Stimulated activated CD8-positive, alpha-beta memory T cell treated with anti-CD3 and anti-CD28 coated beads, Interleukin-4, amount 100 ng/mL, for 24 hours (primary cell): ENCODE data around the gene AJAP1.

Experiments
- DNase-seq: peaks from one replicate; pipeline ENCODE4 v3.0.0-alpha.2; 2020; ENCODE audit warnings: low read depth

Gene AJAP1

DNA sequence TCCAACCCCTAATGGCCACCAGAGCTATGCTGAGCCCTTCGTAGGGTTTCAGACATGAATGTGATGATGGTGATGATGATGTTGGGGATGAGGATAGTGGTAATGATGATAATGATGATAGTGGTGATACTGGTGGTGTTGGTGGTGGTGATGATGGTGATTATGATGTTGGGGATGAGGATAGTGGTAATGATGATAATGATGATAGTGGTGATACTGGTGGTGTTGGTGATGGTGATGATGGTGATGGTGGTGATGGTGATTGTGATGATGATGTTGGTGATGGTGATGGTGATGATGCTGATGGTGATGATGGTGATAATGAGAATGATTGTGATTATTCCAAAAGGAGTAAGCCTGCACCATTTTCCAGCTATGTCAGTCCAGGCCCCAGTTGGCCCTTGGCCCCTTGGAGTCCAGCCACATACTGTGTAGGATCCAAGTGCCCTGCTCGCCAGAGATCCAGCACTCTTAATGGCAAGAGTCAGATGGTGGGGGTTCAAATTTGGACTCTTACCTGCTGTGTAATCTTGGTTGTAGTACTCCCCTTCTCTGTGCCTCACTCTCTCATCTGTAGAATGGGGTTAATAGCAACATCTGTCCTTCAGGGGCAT lies 28.3 kb downstream of the AJAP1 start:
- no peak for DNase-seq

DNA sequence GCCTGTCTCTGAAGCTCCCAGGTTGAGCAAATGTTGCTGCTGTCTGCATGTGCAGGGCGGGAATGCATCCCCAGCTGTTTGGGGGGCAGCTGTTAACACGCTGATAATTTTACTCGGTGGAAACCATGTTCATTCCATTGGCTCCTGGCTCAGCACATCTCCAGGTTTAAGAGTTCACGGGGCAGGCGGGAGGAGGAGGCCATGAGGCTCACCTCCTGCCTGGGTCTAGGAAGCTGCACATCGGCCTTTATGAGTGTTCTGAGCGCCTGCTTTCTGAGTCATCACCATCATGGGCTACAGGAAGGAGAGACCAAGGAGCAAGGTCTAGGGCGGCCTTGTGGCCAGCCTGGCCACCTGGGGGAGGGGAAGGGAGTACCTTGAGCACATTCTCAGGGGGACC lies 29.7 kb downstream of the AJAP1 start:
- no peak for DNase-seq

DNA sequence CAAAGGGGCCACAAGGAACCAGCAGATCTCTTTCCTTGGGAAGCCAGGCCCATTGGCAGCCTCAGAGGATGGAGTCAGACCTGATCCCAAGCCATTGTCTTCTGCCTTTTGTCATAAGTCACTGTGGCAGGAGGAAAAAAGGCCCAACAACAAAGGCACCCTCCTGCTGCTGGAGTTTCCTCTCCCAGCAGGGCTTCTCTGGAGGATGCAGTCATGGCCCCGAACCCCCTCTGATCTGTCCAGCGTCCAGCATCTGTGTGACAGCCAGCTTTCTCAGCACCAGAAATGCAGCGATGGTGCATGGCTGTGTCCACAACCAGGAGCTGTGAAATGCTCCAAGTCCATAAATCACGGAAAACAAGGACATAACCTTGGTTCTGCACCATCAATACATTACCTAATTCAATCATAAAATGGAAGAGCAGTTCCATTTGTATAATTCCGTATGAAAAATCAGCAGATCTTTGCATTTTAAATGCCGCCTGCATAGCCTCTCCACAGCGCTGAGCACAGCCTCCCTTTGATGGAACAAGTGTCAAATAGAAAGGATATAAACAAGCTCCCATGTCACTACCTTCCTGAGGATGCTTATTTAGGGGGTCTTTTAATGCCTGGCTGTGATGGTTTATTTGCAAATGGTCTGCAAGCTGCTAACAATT lies 30.6 kb downstream of the AJAP1 start:
- DNase-seq: no peak

DNA sequence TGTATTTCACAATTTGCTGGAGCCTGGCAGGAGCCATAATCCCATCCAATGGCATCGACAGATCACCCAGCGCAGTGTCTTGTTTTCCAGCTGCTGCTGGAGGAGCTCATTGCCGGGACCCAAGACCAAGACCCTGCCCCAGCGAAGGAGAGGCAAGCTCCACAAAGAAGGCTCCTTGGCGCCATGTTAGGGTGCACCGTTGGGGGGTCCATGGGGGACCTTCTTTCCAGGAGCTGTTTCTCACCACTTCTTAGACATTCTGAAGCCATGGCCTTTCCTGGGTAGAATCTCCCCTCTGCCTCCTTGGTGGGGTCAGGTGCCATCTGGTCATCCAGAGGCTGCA lies 31.1 kb downstream of the AJAP1 start:
- DNase-seq: no peak

DNA sequence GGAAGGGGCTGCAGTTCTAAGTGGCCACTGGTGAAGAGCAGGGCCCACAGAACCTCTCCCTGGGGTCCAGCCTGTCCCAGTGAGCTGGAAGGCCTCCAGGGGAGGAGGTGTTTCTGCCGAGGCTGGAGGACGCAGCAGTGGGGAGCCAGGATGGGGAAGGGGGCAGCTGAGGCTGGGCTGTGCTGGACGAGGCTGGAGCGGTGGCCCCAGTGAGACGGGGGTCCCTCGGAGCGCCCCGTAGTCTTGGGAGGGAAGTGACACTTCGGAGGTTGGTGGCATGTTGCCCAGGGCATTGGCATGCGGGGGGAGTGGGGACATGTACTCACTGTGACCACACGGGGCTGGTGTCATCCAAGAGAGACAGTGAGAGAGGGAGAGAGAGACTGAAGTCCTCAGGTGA lies 33.5 kb downstream of the AJAP1 start:
- DNase-seq: no peak

DNA sequence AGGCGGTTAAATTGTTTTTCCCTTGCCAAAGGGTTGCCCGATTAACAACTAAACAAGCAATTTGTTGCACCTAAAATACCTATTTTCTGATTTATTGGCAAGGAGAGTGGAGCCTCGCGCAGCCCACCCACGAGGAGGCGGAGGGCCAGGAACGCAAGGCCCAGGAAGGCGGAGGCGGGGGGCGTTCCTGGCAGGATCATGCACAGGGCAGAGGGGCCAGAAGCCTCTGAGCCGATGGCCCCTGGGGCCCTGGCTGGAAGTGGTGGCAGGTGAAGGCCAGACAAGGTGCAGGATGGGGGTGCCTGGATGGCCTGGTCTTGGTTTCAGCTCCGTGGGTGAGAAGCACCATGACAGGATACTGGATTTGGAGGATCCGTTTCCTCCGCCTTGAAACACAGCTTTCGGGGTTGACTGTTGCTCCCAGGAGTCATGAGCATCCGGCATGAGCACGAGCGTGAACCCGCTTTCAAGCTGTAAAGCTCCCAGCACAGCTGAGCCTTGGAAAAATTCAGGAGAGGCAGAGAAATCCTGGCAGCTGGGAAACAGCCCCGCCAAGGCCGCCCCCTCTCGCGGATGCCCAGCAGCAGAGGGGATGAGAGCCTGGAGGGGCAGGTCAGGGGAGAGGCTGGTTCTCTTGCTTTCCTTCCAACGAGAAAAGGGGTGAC lies 35.0 kb downstream of the AJAP1 start:
- no peak for DNase-seq

DNA sequence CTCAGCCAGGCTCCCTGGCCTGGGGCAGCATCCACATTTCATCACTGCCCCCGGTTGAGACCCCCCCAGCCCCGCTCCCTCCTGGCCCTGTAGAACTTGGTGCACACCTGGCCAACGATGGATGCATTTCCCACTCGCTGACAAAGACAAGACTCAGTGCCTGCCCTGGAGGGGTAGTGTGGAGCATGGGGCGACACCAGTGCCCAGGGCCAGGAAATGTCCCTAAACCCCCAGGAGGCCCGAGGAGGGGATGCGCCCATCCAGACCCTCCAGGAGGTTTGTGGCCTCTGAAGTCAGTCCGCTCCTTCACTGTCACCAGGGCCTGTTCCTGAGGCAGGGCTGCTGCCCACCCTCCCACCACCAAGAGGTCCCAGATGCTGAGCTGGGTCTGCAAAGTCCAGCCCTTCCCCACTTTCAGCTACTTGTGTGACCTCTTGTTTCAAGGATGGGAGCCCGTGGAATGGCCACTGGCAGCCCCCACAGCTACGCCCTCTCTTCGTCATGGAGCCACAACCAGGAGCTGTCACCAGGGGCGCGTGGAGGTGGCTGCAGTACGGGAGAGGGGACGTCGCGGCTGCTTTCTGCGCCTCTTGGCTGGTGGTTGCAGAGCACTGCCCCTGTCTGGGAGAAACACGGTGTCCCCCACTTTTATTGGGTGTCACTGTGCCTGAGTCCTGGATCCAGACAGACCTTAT lies 35.7 kb downstream of the AJAP1 start:
- no peak for DNase-seq

DNA sequence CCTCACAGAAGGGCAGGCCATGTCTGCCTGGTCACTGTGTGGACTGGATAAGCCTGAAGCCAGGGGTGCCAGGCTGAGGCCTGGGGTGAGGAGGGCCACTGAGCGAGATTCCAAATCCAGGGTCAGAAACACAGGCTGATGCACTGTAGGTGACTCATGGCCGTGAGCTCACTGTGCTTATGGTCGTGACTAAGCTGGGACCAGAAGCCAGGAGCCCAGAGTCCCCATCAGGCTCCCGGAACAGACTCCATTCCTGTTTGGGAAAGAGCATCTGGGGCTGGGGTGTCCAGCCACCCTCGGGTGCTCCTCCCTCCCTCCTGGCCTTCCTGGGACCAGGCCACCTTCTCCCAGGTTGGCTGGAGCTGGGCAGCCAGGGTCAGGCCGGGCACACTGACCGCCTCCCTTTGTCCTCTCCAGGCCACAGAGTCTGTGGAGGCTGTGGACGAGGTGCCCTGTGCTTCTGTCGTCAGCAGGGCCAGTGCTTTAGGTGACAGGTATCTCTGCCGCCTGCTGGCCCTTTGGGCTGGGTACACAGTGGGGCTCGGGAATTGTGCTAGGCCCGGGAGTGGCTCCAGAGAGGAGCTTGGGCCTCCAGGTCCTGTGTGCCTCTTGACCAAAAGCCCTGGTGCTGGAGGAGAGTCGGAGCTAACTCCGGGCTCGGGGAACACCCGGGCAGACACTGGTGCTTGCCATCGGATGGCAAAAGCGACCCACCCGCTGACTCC lies 36.7 kb downstream of the AJAP1 start:
- DNase-seq: no peak

DNA sequence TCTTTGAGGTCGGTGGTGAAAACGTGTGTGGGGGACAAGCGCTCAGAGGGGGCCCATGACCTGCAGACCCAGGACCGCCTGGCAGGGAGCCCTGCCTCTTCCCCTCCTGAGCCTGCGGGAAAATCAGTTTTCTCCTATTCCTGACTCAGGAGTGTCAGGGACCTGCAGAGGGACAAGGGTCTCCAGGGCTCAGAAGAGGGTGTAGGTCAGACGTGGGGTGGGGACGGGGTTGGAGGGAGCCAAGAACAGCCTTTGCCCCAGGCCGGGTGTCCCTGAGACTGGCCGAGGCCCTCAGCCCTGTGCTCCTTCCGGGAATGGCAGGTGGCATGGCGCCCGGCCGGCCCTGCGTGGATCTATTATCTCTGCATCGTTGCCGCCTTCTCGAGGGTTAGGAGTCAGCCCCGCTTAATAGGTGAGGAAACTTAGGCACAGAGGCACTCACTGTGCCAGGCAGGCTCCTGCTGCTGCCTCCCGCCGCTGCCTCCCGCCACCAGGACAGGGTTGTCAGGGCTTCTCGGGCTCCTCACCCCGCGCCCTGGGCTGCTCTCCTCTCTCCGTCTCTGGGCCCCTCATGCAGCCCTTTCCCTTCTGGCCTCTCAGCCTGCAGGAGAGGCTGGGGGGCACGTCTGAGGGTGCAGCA lies 37.5 kb downstream of the AJAP1 start:
- DNase-seq: no peak

DNA sequence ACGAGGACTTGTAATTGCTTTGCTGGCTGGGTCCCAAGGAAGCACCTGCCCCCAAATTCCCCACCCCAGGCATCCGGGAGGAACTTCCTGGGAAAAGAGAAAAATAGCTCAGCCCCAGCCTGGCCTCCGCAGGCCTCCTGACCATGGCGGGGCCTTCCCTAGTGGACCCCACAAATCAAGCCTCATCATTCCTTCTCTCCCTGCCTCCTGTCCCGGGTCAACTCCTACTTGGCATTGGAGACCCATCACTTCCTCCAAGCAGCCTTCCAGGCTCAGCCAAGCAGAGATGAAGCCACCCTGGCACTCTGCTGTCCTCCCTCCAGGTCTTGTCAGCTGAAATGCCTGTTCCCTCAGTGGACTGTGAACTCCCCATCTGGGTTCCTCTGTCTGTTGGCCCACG lies 38.0 kb downstream of the AJAP1 start:
- no peak for DNase-seq

DNA sequence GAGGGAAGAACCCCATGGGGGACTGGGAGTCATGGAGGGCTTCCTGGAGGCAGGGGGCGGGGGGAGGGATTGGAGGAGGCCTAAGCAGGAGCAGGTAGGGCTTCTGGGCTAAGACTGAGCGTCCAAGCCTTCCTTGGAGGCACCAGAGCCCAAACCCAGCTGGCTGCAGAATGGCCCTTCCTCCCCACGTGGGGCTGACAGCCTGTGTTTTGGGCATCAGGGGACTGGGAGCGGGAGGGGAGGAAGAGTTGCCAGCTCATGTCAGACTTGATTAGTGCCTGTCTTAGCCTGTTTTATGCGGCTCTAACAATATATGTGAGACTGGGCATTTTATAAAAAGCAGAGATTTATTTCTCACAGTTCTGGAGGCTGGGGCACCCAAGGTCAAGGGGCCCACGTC lies 38.9 kb downstream of the AJAP1 start:
- DNase-seq: no peak

DNA sequence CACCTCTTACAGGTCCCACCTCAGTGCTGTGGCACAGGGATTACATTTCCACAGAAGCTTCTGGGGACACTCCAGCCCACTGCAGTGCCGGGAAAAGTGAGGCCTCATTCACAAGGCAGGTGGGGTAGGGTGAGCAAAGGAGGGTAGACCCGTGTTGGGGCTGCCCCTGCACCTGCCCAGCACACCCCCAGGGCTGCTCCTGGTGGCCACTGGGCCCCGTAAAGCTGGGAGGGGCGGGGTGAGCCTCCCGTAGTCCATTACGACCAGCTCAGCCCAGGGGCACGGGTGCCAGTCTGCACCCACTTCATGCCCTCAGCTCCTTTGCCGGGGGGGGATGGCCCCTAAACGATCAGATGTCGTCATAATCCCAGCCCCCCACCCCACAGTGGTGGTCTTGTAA lies 39.5 kb downstream of the AJAP1 start:
- no peak for DNase-seq

DNA sequence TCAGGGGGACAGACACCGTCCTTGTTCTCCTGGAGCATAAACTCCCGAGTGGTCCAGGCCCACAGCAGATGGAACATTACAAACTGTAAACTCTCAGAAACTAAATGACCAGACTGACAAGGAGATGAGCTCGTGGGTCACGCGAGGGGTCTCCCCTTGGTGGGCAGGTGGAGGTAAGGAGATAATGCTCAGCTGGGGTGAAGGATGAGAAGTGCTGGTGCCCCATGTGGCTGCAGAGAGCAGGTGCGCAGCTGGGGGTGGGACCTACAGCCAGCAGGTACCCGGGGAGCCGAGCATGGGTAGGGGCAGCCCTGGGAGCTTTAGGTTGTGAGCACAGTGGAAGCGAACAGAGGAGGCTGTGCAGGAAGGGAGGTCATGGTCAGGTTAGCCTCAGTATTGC lies 40.1 kb downstream of the AJAP1 start:
- DNase-seq: no peak

DNA sequence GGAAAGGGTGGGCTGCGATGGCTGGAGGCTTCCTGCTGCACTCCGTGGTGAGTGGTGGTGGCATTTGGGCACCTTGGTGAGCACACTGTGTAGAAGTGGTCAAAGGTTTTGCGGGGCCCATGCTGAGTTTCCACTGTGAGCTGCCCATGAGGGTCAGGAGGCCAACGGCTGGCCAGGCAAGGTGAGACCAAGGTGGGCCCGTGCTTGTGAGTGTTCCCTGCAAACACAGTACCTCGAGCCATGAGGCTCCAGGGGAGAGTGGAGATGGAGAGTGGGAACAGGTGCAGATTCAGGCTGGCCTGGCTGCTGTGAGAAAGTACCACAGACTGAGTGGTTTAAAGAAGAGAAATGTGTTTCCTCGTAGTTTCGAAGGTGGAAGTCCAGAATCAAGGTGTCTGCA lies 40.8 kb downstream of the AJAP1 start:
- DNase-seq: no peak

DNA sequence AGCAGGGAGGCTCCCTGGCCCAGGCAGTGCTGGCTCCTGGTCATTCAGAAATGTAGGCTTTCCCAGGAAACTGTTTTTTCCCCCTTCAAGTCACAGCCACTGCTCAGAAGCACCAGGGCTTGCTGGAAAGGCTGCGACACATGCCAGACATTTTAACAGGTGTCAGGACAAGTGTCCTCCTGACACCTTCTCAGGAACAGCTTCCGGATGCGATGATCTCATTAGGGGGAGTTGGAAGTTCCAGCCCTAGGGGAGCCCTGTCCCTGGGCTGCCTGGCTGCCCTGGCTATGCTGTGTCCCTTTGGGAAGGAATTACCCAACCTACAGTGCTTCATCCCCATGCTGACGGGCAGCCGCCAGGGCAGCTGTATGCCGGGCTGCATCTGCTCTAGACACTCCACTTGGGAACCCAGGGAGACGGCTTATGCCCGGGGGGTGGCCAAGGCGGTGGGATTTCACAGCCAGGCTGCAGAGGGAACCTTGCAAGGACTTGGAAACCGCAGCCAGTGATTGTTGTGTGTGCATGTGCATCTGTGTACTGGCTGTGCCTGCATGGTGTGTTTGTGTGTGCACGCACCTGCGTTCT lies 41.8 kb downstream of the AJAP1 start:
- DNase-seq: no peak

DNA sequence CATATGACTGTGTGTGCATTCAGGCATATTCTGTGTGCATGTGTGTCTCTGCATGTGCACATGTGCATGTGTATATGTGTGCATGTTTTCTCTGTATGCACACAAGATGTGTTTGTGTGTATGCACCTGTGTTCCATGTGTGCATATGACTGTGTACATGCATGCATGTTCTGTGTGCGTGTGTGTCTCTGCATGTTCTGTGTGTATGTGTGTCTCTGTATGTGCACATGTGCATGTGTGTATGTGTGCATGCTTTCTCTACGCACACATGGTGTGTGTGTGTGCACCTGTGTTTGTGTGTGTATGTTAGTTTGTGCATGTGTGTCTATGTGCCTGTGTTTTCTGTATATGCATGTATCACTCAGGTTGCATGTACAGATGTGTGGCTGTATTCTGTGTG lies 42.3 kb downstream of the AJAP1 start:
- DNase-seq: no peak

DNA sequence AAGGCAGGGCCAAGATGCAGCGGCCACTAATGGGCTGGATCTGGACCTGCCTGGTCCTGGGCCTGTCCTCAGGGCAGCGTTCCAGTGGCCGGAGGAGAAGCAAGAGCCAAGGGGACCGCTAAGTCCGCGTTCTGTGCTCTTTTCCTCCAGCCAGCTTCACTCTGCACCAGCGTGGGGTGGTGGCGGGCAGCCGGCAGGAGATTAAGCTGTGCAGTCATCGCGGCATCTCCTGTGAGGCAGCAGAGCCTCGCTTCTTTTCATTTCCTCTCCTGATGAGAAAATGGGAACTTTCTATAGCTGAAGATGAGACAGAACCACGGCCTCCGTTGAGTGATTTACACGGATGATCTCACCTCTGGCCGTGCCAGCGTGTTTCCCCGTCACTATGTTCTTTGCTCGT lies 43.4 kb downstream of the AJAP1 start:
- DNase-seq: no peak

DNA sequence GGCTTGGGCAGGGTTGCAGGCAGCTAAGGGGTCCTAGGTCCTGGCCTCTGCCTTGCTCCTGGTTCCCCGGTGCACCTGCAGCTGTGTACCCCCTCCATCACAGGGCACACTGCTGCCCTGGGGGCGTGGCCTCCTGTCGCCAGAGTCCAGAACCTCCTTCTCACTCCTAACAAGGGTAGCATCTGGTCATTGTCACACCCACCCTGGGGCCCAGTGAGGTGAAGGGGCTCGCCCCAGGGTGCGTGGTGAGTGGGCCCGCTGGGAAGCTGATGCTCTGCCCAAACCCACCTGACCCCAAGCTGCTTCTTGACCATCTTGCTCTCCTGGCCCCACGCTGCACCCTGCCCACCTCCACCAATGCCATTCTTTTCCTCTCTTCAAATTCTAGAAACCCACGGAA lies 44.5 kb downstream of the AJAP1 start:
- no peak for DNase-seq

DNA sequence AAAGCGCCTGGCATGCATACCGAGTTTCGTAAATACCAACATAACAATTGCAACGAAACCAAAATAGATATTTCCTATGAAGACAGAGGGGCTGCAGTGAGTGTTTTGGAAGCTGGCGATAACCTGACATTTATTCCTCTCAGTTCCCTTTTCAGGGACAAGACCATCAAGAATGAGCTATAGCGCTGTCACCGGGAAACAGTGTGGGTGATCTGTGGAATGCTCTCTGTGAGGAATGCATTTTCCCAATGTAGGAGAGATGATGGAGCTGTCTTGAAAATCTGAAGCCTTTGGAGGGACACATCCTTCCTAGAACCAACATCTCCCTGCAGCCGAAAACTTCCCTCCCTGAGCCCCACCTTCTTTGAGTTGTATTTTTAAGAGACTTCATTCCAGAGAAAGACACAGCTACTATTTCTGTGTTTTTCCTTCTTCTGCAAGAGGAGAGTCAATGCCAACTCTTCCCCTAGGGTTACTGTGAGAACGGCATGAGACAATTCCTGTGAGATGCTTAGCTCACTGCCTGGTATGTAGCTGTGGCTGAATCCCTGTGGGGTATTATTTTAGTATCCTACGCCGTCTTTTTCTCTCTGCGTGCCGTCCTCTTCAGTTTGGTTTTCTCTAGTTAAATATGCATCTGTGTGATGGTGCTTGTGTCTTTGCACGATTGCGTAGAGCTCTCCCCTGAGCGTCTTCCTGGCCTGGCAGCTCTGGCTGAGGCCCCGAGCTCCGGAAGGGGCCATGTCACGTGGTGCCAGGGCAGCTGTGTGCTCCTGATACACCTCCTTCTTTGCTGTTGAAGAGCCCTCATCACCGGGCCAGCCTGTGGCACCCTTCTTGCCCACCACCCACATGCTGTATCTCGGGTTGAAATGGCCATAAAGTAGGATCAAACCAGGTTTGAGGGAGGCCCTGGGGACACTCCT lies 45.2 kb downstream of the AJAP1 start:
- no peak for DNase-seq

DNA sequence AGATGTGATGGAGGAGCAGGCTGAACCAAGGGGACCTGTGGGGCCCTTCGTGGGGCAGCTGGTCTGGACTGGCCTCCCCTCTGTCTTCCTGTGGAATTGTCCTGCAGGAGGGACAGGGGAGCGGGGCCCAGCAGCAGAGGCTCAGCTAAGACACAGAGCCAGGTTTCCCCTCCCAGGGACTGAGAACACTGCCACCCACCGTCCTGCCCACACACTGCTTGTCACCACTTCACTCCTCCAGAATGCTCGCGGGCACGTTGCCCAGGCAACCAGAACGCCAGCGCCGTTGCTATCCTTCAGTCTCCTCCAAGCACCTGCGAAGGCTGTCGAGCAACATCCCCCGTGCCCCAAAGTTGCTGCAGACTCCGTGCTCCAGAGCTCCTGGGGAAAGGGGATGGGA lies 46.4 kb downstream of the AJAP1 start:
- DNase-seq: no peak

DNA sequence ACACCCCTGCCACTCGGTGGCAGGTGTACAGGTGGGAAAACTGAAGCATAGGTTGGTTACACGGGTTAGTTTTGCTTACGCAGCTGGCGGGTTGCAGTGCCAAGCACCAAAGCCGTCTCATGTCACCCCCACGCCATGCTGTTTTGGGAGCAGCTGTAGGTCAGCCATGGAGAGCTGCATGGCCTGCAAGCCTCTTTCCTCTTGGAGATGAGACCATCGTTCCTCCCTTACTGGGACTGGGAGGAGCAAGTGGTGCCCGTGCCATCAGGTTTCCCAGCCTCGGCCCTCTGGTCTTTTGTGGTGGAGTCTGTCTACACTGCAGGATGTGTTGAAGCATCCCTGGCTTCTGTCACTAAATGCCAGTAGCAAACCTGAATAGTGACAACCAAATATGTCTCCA lies 46.9 kb downstream of the AJAP1 start:
- DNase-seq: no peak
